PC-3 (cell line): ENCODE results near the gene MLLT10.

Source experiments
- EZH2 ChIP-seq: fragments of 300-600 bp; sonication (generic); IDR thresholded peaks from one replicate; pipeline ENCODE4 v1.6.1; 2017; ENCODE audit warnings: antibody characterized with exemption, mild to moderate bottlenecking, low read length; ENCODE audit not compliant: unreplicated experiment
- TF ChIP-seq, protein P1 (sequence below): fragments of 300-600 bp; sonication (generic); conservative IDR thresholded peaks from 2 replicates; pipeline ENCODE4 v1.5.1; 2017; ENCODE audit warnings: antibody characterized with exemption, low read depth, mild to moderate bottlenecking, low read length

DNA sequence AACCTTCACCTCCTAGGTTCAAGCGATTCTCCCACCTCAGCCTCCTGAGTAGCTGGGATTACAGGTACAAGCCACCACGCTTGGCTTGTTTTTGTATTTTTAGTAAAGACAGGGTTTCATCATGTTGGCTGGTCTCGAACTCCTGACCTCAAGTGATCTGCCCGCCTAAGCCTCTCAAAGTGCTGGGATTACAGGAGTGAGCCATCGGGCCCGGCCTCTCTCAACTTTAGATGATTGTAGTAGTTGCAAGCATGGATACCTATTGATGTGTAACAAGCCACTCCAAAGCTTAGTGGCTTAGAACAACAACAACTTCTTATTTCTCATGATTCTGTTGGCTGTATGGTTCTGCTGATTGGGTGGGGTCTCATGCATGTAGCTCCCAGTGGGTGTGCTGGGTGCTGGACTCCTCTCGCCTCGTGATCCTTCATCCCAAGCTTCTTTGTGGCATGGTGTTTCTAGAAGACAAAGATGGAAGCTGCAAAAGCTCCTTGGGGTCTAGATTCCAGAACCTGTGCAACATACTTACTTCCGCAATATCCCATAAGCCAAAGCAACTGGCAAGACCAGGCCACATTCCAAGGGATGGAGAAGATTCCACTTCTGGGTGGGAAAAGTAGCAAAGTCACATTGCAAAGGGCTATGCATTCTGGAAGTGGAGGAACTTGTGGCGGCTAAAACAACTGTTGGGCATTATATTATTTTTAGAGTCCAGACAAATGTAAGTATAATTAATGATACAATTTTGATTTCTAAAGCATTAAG lies 46.4 kb upstream of the MLLT10 start:
- TF ChIP-seq, protein P1, sequence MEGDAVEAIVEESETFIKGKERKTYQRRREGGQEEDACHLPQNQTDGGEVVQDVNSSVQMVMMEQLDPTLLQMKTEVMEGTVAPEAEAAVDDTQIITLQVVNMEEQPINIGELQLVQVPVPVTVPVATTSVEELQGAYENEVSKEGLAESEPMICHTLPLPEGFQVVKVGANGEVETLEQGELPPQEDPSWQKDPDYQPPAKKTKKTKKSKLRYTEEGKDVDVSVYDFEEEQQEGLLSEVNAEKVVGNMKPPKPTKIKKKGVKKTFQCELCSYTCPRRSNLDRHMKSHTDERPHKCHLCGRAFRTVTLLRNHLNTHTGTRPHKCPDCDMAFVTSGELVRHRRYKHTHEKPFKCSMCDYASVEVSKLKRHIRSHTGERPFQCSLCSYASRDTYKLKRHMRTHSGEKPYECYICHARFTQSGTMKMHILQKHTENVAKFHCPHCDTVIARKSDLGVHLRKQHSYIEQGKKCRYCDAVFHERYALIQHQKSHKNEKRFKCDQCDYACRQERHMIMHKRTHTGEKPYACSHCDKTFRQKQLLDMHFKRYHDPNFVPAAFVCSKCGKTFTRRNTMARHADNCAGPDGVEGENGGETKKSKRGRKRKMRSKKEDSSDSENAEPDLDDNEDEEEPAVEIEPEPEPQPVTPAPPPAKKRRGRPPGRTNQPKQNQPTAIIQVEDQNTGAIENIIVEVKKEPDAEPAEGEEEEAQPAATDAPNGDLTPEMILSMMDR: no peak
- no peak for TF ChIP-seq EZH2
